Measurements from ENCODE around the gene AADACL2. TPM values are rescaled to one million over a fixed set of nuclear protein-coding genes. Genes with fewer than 3 reads are reported as not detected.

The AADACL2 gene
- total RNA-seq, 1 experiment from 2014 or later = not detected

DNA sequence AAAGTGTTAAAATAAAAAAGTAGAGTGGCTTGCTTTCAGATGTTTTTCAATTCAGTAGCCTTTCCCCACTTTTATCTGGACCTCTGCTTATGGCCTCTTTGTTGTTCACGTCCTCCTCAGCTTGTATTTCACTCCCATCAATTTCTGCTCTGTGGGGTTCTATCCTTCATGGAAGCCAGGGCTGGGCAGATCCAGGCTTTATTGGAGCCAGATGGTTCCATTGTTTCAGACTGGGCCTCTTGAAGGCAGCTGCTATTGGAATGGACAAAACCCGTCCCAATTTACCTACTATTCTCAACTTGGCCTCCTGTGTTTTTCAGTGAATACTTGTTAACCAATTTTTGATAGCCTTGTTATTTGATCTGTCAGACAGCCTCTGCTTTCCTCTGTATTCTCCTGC, 10.9 kb upstream of the AADACL2 start:
- no CpG with 5 or more reads among the region's 2 CpGs for WGBS (ENCODE audit: extremely low coverage, insufficient read length, low lambda C conversion rate)
- no peak overlapping the region for H2BK5ac ChIP-seq (ENCODE audit: insufficient read length, low read length)

More for the DNA sequence above, 10.9 kb upstream of the AADACL2 start:
- H3K27ac Mint-ChIP-seq = no peak overlapping the region
- Histone ChIP-seq H4K5ac (ENCODE audit: insufficient read length, low read depth, low read length) (no peak overlapping the region), H2BK20ac (ENCODE audit: low read depth, low read length, poor library complexity, severe bottlenecking) (no peak overlapping the region), H2BK12ac (ENCODE audit: insufficient read length, low read depth, low read length) (no peak overlapping the region), H3K27ac (ENCODE audit: insufficient read length, low read depth, low read length) (no peak overlapping the region), H2AK5ac (ENCODE audit: insufficient read length, low read length) (no peak overlapping the region), H3K4ac (ENCODE audit: low read depth, low read length) (no peak overlapping the region), H2BK120ac (ENCODE audit: low read depth, low read length, poor library complexity, severe bottlenecking) (no peak overlapping the region), H3T11ph (ENCODE audit: low read length) (no peak overlapping the region), H3K56ac (ENCODE audit: insufficient read length, low read depth, low read length) (no peak overlapping the region), H3K23me2 (ENCODE audit: insufficient read length, low read depth, low read length, poor library complexity, severe bottlenecking) (no peaks in the 10 kb centered on the region), H3K4me1 (ENCODE audit: insufficient read depth, low read length) (no peaks in the 10 kb centered on the region), H3K18ac (ENCODE audit: insufficient read length, low read depth, low read length) (no peak overlapping the region), H3K79me2 (ENCODE audit: insufficient read depth, low read length) (no peaks in the 10 kb centered on the region), H3K79me1 (ENCODE audit: insufficient read depth, low read depth, low read length, poor library complexity, severe bottlenecking) (no peaks in the 10 kb centered on the region), H3K27me3 (ENCODE audit: insufficient read depth, low read length) (no peaks in the 10 kb centered on the region), H4K8ac (replicated peaks; ENCODE audit: insufficient read length, low read depth, low read length) (no peak overlapping the region), H3K9ac (ENCODE audit: extremely low read depth, insufficient read length, low read length) (no peak overlapping the region), H3K14ac (ENCODE audit: insufficient read depth, low read length) (no peak overlapping the region), H3K9me3 (ENCODE audit: control insufficient read depth, low read depth, low read length) (no peaks in the 10 kb centered on the region), H4K91ac (ENCODE audit: insufficient read length, low read depth, low read length) (no peak overlapping the region), H4K20me1 (ENCODE audit: control insufficient read depth, insufficient read depth, insufficient read length) (no peaks in the 10 kb centered on the region), H3K23ac (ENCODE audit: insufficient read length, low read depth, low read length) (no peak overlapping the region), H2BK15ac (ENCODE audit: low read depth, low read length) (no peak overlapping the region), H2AFZ (ENCODE audit: low read length) (no peak overlapping the region), H3K4me2 (ENCODE audit: insufficient read depth, insufficient read length, low read length) (no peak overlapping the region)
- DNase-seq = no peak
- H3K4me3 Mint-ChIP-seq = no peak overlapping the region
- TF ChIP-seq CTCF (conservative IDR thresholded peaks at IDR 0.05) = no peak
- no peaks in the 10 kb centered on the region for H3K4me1 Mint-ChIP-seq
- H3K27me3 Mint-ChIP-seq (ENCODE audit: low read depth) = no peaks in the 10 kb centered on the region
- H3K36me3 Mint-ChIP-seq (ENCODE audit: insufficient read depth in 1 of 3, low read depth in 3 of 3) = peaks cover 0 to 8% (median 0%) of the 10 kb centered on the region in 3 experiments; a peak in 2 of 7 replicates
- peaks cover 5% of the 10 kb centered on the region in 2 experiments; a peak in 4 of 5 replicates for H3K9me3 Mint-ChIP-seq
